GM21717 (cell line): ENCODE results near the gene MBP.

Experiments used
- ATAC-seq: cut with Tn5 transposase; IDR thresholded peaks from one replicate; pipeline ENCODE4 v1.9.1; 2021; ENCODE audit warnings: mild to moderate bottlenecking, moderate library complexity; ENCODE audit not compliant: unreplicated experiment

The MBP gene

GRCh38 chr18:77013811-77014521, 118.6 kb downstream of the MBP start:
- ATAC-seq = no peak

- ATAC-seq = no peak
Measured at GRCh38 chr18:77012806-77013541, 119.6 kb downstream of the MBP start.

GRCh38 chr18:77012120-77012519, 120.5 kb downstream of the MBP start:
- no peak for ATAC-seq

- ATAC-seq = no peak
Measured at GRCh38 chr18:77009675-77010074, 122.9 kb downstream of the MBP start.

GRCh38 chr18:77008576-77009315, 123.8 kb downstream of the MBP start:
- ATAC-seq = no peak

- ATAC-seq = no peak
Measured at GRCh38 chr18:77008006-77008405, 124.6 kb downstream of the MBP start.

- no peak for ATAC-seq
Measured at GRCh38 chr18:77007251-77007650, 125.3 kb downstream of the MBP start.

GRCh38 chr18:77006305-77007175, 126.0 kb downstream of the MBP start:
- ATAC-seq = no peak

GRCh38 chr18:77005651-77006195, 126.9 kb downstream of the MBP start:
- no peak for ATAC-seq

GRCh38 chr18:77004555-77005380, 127.8 kb downstream of the MBP start:
- ATAC-seq = no peak

- ATAC-seq = no peak
Measured at GRCh38 chr18:77003316-77003715, 129.3 kb downstream of the MBP start.

- no peak for ATAC-seq
Measured at GRCh38 chr18:77002496-77002895, 130.1 kb downstream of the MBP start.

GRCh38 chr18:77001979-77002378, 130.6 kb downstream of the MBP start:
- no peak for ATAC-seq

GRCh38 chr18:77001041-77001440, 131.5 kb downstream of the MBP start:
- no peak for ATAC-seq

GRCh38 chr18:77000527-77000926, 132.1 kb downstream of the MBP start:
- no peak for ATAC-seq

- no peak for ATAC-seq
Measured at GRCh38 chr18:76999077-76999476, 133.5 kb downstream of the MBP start.

- no peak for ATAC-seq
Measured at GRCh38 chr18:76997951-76998808, 134.4 kb downstream of the MBP start.

- ATAC-seq = no peak
Measured at GRCh38 chr18:76996429-76996828, 136.2 kb downstream of the MBP start.

GRCh38 chr18:76995896-76996295, 136.7 kb downstream of the MBP start:
- ATAC-seq = no peak
